ENCODE data around the gene PRIM2. TPM values are rescaled to one million over a fixed set of nuclear protein-coding genes. Genes with fewer than 3 reads are reported as not detected.
"Not testable (repeated sequence)": the region's sequence is repeated elsewhere in the genome, so short reads cannot be mapped to it uniquely, and the experiment has no call there.

The PRIM2 gene
- total RNA-seq, 2 experiments from 2014 or later = 38.0 to 40.7 TPM

- Mint-ChIP-seq H3K27me3 (no peaks in the 10 kb centered on the region), H3K27ac (no peak overlapping the region), H3K9me3 (no peaks in the 10 kb centered on the region), H3K36me3 (peaks cover 12% of the 10 kb centered on the region), H3K4me1 (peaks cover 15% of the 10 kb centered on the region), H3K4me3 (no peak overlapping the region)
- DNase-seq = no peak
These were observed 118.2 kb downstream of the PRIM2 start for GRCh38 chr6:57435475-57436160.

GRCh38 chr6:57440735-57441134, 123.3 kb downstream of the PRIM2 start:
- not testable (repeated sequence) for H3K9me3 Mint-ChIP-seq, H3K4me1 Mint-ChIP-seq, H3K4me3 Mint-ChIP-seq, DNase-seq, H3K27ac Mint-ChIP-seq, H3K27me3 Mint-ChIP-seq
- H3K36me3 Mint-ChIP-seq = peaks cover 12% of the 10 kb centered on the region

GRCh38 chr6:57442133-57442532, 124.7 kb downstream of the PRIM2 start:
- H3K36me3 Mint-ChIP-seq = peaks cover 10% of the 10 kb centered on the region
- not testable (repeated sequence) for H3K4me3 Mint-ChIP-seq, DNase-seq, H3K27me3 Mint-ChIP-seq, H3K9me3 Mint-ChIP-seq, H3K4me1 Mint-ChIP-seq, H3K27ac Mint-ChIP-seq

- not testable (repeated sequence) for H3K9me3 Mint-ChIP-seq, H3K27me3 Mint-ChIP-seq, H3K4me1 Mint-ChIP-seq
These were observed 125.8 kb downstream of the PRIM2 start for GRCh38 chr6:57443181-57443580.

GRCh38 chr6:57444787-57445186, 127.4 kb downstream of the PRIM2 start:
- H3K36me3 Mint-ChIP-seq = peaks cover 13% of the 10 kb centered on the region
- H3K27me3 Mint-ChIP-seq, DNase-seq, H3K9me3 Mint-ChIP-seq, H3K27ac Mint-ChIP-seq, H3K4me1 Mint-ChIP-seq, H3K4me3 Mint-ChIP-seq: not testable (repeated sequence)

More at GRCh38 chr6:57443181-57443580, 125.8 kb downstream of the PRIM2 start:
- not testable (repeated sequence) for H3K27ac Mint-ChIP-seq, DNase-seq, H3K4me3 Mint-ChIP-seq
- H3K36me3 Mint-ChIP-seq = peaks cover 13% of the 10 kb centered on the region

GRCh38 chr6:57445379-57445778, 127.9 kb downstream of the PRIM2 start:
- peaks cover 13% of the 10 kb centered on the region for H3K36me3 Mint-ChIP-seq
- H3K9me3 Mint-ChIP-seq, H3K4me1 Mint-ChIP-seq, H3K27me3 Mint-ChIP-seq, H3K4me3 Mint-ChIP-seq, H3K27ac Mint-ChIP-seq, DNase-seq: not testable (repeated sequence)

- DNase-seq, H3K27ac Mint-ChIP-seq, H3K4me3 Mint-ChIP-seq, H3K4me1 Mint-ChIP-seq, H3K9me3 Mint-ChIP-seq, H3K27me3 Mint-ChIP-seq: not testable (repeated sequence)
- H3K36me3 Mint-ChIP-seq = peaks cover 13% of the 10 kb centered on the region
These were observed 128.5 kb downstream of the PRIM2 start for GRCh38 chr6:57445790-57446468.

- not testable (repeated sequence) for H3K4me1 Mint-ChIP-seq, H3K27ac Mint-ChIP-seq
- peaks cover 35% of the 10 kb centered on the region for H3K36me3 Mint-ChIP-seq
These were observed 132.2 kb downstream of the PRIM2 start for GRCh38 chr6:57449496-57450066.

GRCh38 chr6:57459781-57460180, 142.4 kb downstream of the PRIM2 start:
- H3K36me3 Mint-ChIP-seq = peaks cover 26% of the 10 kb centered on the region
- H3K27me3 Mint-ChIP-seq, H3K27ac Mint-ChIP-seq, DNase-seq, H3K4me3 Mint-ChIP-seq, H3K4me1 Mint-ChIP-seq, H3K9me3 Mint-ChIP-seq: not testable (repeated sequence)

More at GRCh38 chr6:57449496-57450066, 132.2 kb downstream of the PRIM2 start:
- H3K4me3 Mint-ChIP-seq, H3K27me3 Mint-ChIP-seq, H3K9me3 Mint-ChIP-seq, DNase-seq: not testable (repeated sequence)

GRCh38 chr6:57461022-57461421, 143.6 kb downstream of the PRIM2 start:
- not testable (repeated sequence) for DNase-seq, H3K4me1 Mint-ChIP-seq

GRCh38 chr6:57463809-57464208, 146.4 kb downstream of the PRIM2 start:
- not testable (repeated sequence) for H3K27ac Mint-ChIP-seq, H3K4me3 Mint-ChIP-seq, H3K4me1 Mint-ChIP-seq, H3K27me3 Mint-ChIP-seq, DNase-seq, H3K9me3 Mint-ChIP-seq
- H3K36me3 Mint-ChIP-seq = peaks cover 26% of the 10 kb centered on the region

More at GRCh38 chr6:57461022-57461421, 143.6 kb downstream of the PRIM2 start:
- peaks cover 26% of the 10 kb centered on the region for H3K36me3 Mint-ChIP-seq
- not testable (repeated sequence) for H3K27ac Mint-ChIP-seq, H3K4me3 Mint-ChIP-seq, H3K9me3 Mint-ChIP-seq, H3K27me3 Mint-ChIP-seq

- H3K36me3 Mint-ChIP-seq = peaks cover 23% of the 10 kb centered on the region
- not testable (repeated sequence) for DNase-seq, H3K4me3 Mint-ChIP-seq, H3K9me3 Mint-ChIP-seq, H3K4me1 Mint-ChIP-seq, H3K27me3 Mint-ChIP-seq, H3K27ac Mint-ChIP-seq
These were observed 148.5 kb downstream of the PRIM2 start for GRCh38 chr6:57465968-57466367.

- peaks cover 3% of the 10 kb centered on the region for H3K4me1 Mint-ChIP-seq
- peaks cover 2% of the 10 kb centered on the region for H3K9me3 Mint-ChIP-seq
- H3K4me3 Mint-ChIP-seq = no peak overlapping the region
- DNase-seq = no peak
- no peak overlapping the region for H3K27ac Mint-ChIP-seq
- H3K27me3 Mint-ChIP-seq = no peaks in the 10 kb centered on the region
- peaks cover 19% of the 10 kb centered on the region for H3K36me3 Mint-ChIP-seq
These were observed 151.6 kb downstream of the PRIM2 start for GRCh38 chr6:57469072-57469471.

GRCh38 chr6:57470148-57470547, 152.7 kb downstream of the PRIM2 start:
- DNase-seq, H3K4me1 Mint-ChIP-seq, H3K27me3 Mint-ChIP-seq, H3K9me3 Mint-ChIP-seq, H3K27ac Mint-ChIP-seq, H3K4me3 Mint-ChIP-seq: not testable (repeated sequence)
- H3K36me3 Mint-ChIP-seq = peaks cover 12% of the 10 kb centered on the region

- H3K27ac Mint-ChIP-seq, H3K4me3 Mint-ChIP-seq, H3K9me3 Mint-ChIP-seq, DNase-seq, H3K4me1 Mint-ChIP-seq, H3K27me3 Mint-ChIP-seq: not testable (repeated sequence)
- H3K36me3 Mint-ChIP-seq = peaks cover 11% of the 10 kb centered on the region
These were observed 154.0 kb downstream of the PRIM2 start for GRCh38 chr6:57471314-57471864.

Measured in activated naive CD8-positive, alpha-beta T cell treated with anti-CD3 and anti-CD28 coated beads for 36 hours (primary cell).